Measurements from ENCODE around the gene SUN1. TPM values are rescaled to one million over a fixed set of nuclear protein-coding genes. Genes with fewer than 3 reads are reported as not detected.

The SUN1 gene
- total and polyA plus RNA-seq, 2 donors (not counting 1 experiment from before 2014, with no cell fraction given) = 198 to 254 TPM

GRCh38 chr7:841943-842342 is 9.7 kb downstream of the SUN1 start:
- Histone ChIP-seq H4K20me1 (ENCODE audit: control insufficient read depth, insufficient read depth, low read length, poor library complexity, severe bottlenecking) (peaks cover 12% of the 10 kb centered on the region), H2AFZ (ENCODE audit: insufficient read depth, low read depth, low read length, poor library complexity, severe bottlenecking) (no peak overlapping the region), H3K9ac (ENCODE audit: low read length) (no peak overlapping the region), H3K4me2 (replicated peaks; ENCODE audit: low read depth, low read length, poor library complexity, severe bottlenecking) (no peak overlapping the region), H3K4me1 (ENCODE audit: control insufficient read depth in 2 of 2, insufficient read depth in 2 of 2, low read length in 2 of 2) (no peaks in the 10 kb centered on the region), H3K4me3 (ENCODE audit: control extremely low read depth in 1 of 5, extremely low read depth in 1 of 5, insufficient read depth in 1 of 5, low read depth in 2 of 5, low read length in 4 of 5) (no peak overlapping the region), H3K9me3 (ENCODE audit: control extremely low read depth in 1 of 3, control insufficient read depth in 2 of 3, insufficient read depth in 1 of 3, low read length in 2 of 3) (peaks cover 0 to 4% (median 0%) of the 10 kb centered on the region in 3 donors), H3K79me2 (ENCODE audit: control insufficient read depth, insufficient read depth, low read length) (peaks cover 35% of the 10 kb centered on the region), H3K27me3 (replicated peaks in 1 of 4; ENCODE audit: control extremely low read depth in 1 of 4, control insufficient read depth in 3 of 4, insufficient read depth in 4 of 4, low read length in 3 of 4) (no peaks in the 10 kb centered on the region), H3K36me3 (replicated peaks in 1 of 2; ENCODE audit: control extremely low read depth in 1 of 2, control insufficient read depth in 1 of 2, extremely low read depth in 1 of 2, insufficient read depth in 2 of 2, low read length in 1 of 2) (peaks cover 0 to 61% of the 10 kb centered on the region in 2 experiments), H3K27ac (ENCODE audit: low read length in 2 of 2) (no peak overlapping the region)
- Mint-ChIP-seq H3K9me3 (ENCODE audit: insufficient read depth) (no peaks in the 10 kb centered on the region), H3K4me3 (no peak overlapping the region), H3K27me3 (no peaks in the 10 kb centered on the region), H3K27ac (no peak overlapping the region), H3K4me1 (peaks cover 2% of the 10 kb centered on the region)
- DNase-seq (no peak), ATAC-seq (ENCODE audit: low read depth) (no peak)
- intact Hi-C loops (cut with micrococcal nuclease) = no loop called here
- POLR2A ChIA-PET = no interaction called here
- no peak for TF ChIP-seq CTCF (IDR thresholded peaks at IDR 0.05)
- no peak for TF ChIP-seq EZH2 (IDR thresholded peaks at IDR 0.05; ENCODE audit: borderline replicate concordance, insufficient read depth, low read depth, low read length, poor library complexity, severe bottlenecking)
- 94% methylated on average over 15 of the region's 16 CpGs for WGBS (ENCODE audit: insufficient coverage)
- CTCF ChIA-PET = interaction anchor here (1.0 kb wide), 1 partner anchor 133 kb away, joined by 3 read pairs; the partner anchor contains the start of gene COX19

- Mint-ChIP-seq H3K4me3 (no peak overlapping the region), H3K27ac (no peak overlapping the region), H3K9me3 (ENCODE audit: insufficient read depth) (no peaks in the 10 kb centered on the region), H3K27me3 (no peaks in the 10 kb centered on the region), H3K4me1 (peaks cover under 1% of the 10 kb centered on the region)
- POLR2A ChIA-PET = no interaction called here
- intact Hi-C loops (cut with micrococcal nuclease) = no loop called here
- Histone ChIP-seq H2AFZ (ENCODE audit: insufficient read depth, low read depth, low read length, poor library complexity, severe bottlenecking) (no peak overlapping the region), H3K4me3 (ENCODE audit: control extremely low read depth in 1 of 5, extremely low read depth in 1 of 5, insufficient read depth in 1 of 5, low read depth in 2 of 5, low read length in 4 of 5) (no peak overlapping the region), H3K9me3 (ENCODE audit: control extremely low read depth in 1 of 3, control insufficient read depth in 2 of 3, insufficient read depth in 1 of 3, low read length in 2 of 3) (peaks cover 0 to 8% (median 0%) of the 10 kb centered on the region in 3 donors), H3K9ac (ENCODE audit: low read length) (no peak overlapping the region), H3K4me2 (replicated peaks; ENCODE audit: low read depth, low read length, poor library complexity, severe bottlenecking) (no peak overlapping the region), H4K20me1 (ENCODE audit: control insufficient read depth, insufficient read depth, low read length, poor library complexity, severe bottlenecking) (peaks cover 12% of the 10 kb centered on the region), H3K4me1 (ENCODE audit: control insufficient read depth in 2 of 2, insufficient read depth in 2 of 2, low read length in 2 of 2) (no peaks in the 10 kb centered on the region), H3K27ac (ENCODE audit: low read length in 2 of 2) (no peak overlapping the region), H3K27me3 (replicated peaks in 1 of 4; ENCODE audit: control extremely low read depth in 1 of 4, control insufficient read depth in 3 of 4, insufficient read depth in 4 of 4, low read length in 3 of 4) (no peaks in the 10 kb centered on the region), H3K79me2 (ENCODE audit: control insufficient read depth, insufficient read depth, low read length) (peaks cover 33% of the 10 kb centered on the region), H3K36me3 (replicated peaks in 1 of 2; ENCODE audit: control extremely low read depth in 1 of 2, control insufficient read depth in 1 of 2, extremely low read depth in 1 of 2, insufficient read depth in 2 of 2, low read length in 1 of 2) (peaks cover 0 to 55% of the 10 kb centered on the region in 2 experiments)
- CTCF ChIA-PET = interaction anchor here (0.7 kb wide), 1 partner anchor 197 kb away, joined by 3 read pairs; no protein-coding TSS in a partner anchor
- 97% methylated on average over 7 of the region's 8 CpGs for WGBS (ENCODE audit: insufficient coverage)
- no peak for ATAC-seq (ENCODE audit: low read depth)
- DNase-seq = no peak
- no peak for TF ChIP-seq EZH2 (IDR thresholded peaks at IDR 0.05; ENCODE audit: borderline replicate concordance, insufficient read depth, low read depth, low read length, poor library complexity, severe bottlenecking)
- no peak for TF ChIP-seq CTCF (IDR thresholded peaks at IDR 0.05)
Observed at GRCh38 chr7:842431-843031, 10.3 kb downstream of the SUN1 start.
